DMS114 treated with DMSO at 0.1 percent for 48 hours (cell line): ENCODE data around the gene PPM1H.
"Not testable (repeated sequence)": the region's sequence is repeated elsewhere in the genome, so short reads cannot be mapped to it uniquely, and the experiment has no call there.

ENCODE experiments used
- DNase-seq: peaks from one replicate; lab custom pipeline; 2025; ENCODE audit not compliant: unreplicated experiment; lab: John Stamatoyannopoulos, UW

Gene PPM1H

DNA sequence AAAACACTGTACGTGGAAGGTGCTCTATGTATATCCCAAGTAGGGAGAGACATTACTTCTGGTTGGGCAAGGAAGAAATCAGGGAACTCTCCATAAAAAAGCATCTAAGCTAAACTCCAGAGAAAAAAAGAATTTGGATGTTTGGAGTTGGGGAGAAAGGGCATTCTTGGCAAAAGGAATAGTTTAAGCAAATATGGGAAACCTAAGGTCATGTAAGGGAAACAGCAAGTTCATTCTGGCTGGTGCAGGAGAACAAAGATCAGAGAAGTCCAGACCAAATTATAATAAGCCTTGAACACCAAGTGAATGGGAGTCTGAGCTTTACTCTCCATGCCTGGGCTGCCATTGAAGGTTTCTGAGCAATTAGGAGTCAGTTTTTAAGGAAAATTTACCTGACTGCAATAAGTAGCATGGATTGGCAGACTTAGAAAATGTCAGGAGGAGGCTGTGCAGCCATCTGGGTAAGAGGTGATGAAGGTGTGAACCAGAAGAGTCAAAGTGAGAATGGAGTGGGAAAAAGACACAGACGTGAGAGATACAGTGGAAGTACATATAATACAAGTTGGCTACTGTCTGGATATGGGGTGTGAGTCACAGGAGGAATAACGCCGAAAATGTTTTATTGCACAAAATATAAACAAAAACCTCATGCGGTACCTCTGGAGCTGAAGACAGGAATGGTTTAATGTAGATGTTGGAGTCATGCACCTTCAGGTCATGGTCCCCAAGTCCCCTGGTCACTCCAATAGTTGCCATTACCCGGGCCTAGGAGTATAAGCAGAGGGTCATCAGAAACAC lies 245.7 kb downstream of the PPM1H start:
- no peak for DNase-seq

DNA sequence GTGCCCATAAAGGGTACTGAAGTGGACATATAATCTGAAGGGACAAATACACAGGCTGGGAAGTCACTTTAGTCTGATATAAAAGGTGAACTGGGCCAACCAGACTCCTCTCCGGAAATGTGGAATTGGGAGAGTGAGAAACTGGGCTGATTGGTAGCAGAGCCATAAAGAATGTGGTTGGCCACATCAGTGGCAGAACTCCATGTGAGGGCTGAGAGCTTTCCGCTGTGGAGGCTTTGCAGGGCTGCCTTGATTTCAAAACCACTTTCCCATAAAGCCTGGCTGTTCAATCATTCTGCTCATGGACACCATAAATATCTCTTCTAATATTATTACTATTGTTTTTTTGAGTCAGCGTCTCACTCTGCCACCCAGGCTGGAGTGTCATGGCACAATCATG lies 248.0 kb downstream of the PPM1H start:
- no peak for DNase-seq

DNA sequence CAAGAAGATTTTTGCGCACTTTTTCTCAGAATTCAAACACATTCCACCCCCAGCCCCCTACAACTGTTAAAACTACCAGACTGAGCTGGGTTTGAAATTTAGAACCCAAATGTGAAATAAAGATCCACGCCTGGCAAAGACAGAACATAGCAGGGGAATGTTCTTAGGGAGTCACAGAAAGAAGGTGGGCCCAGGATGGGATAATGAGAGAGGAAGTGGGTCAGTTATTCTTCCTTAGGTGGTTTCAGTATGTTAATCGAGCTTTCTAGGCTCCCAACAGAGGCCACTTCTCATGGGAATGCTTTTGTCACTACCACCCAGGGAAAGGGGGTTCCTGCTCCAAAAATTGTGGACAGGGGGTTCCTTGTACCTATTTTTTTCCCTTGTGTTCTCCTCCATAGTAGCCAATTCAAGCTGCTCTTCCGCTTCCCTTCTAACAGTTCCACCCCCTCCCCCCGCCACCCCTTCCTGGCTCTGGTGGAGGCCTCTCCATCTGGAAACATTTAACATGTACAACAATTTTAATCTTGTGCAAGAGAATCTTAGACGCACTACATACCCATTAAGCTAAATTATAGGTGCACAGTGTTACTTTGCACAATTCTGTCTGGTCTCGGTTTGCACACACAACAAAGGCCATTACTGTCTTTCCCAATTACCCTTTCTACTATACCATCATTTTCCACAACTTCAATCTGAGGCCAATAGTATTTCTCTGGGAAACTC lies 250.2 kb downstream of the PPM1H start:
- no peak for DNase-seq

- DNase-seq: no peak
These were observed 251.0 kb downstream of the PPM1H start for GRCh38 chr12:62683776-62684569.

GRCh38 chr12:62681306-62681705 lies 253.6 kb downstream of the PPM1H start:
- no peak for DNase-seq

- DNase-seq: no peak
These were observed 255.3 kb downstream of the PPM1H start for GRCh38 chr12:62679608-62680007.

DNA sequence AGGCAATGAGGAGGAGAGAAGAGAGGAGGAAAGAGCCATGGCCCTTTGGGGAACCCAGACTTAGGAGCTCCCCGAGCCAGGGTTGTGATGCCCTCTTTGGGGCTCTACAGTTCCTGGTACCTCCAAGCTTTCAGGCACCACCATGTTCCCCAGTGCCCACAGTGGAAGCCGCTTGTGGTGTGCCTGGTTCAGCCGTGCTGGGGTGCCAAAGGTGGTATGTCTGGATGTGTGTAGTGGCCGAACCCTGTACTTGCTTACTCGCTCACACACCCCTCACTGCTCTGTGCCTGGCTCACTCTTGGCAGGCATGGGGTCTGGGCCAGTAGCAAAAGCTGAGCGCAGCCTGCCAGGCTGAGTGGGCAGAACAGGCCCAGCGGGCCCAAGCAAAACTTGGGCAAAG lies 257.6 kb downstream of the PPM1H start:
- DNase-seq: no peak

GRCh38 chr12:62676521-62677307 lies 258.2 kb downstream of the PPM1H start:
- no peak for DNase-seq

DNA sequence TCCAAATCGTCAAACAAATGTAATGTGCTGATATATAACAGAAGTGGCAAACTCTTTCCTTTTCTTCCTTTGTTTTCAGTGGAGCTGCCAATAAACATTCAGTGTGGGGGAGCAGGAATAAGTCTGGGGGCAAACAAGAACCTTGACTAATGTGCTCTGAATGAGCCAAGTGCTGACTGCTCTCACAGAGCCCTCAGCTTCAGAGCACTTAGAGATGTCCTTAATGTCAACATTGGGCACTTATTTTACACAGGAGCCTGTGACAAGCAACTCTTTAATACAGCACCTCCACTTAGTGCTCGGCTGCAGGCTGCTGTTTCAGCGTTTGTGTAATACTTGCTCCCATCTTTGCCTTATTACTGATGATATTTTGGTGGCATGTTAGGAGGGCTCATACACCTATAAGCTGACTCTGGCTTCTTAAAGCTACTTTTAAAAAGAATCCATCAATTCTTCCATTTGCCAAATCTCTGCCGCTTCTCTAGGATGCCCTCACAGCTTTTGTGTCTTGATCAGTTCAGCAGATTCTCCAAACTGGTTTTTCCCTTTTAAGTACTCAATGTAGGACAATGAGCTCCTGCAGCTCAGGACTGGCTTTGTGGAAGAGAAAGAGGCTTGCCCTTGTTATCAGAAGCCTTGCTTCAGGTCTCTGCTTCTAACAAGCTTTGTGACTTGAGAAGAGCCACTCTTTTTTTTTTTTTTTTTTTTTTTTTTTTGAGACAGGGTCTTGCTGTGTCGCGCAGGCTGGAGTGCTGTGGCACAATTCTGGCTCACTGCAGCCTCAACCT lies 261.7 kb downstream of the PPM1H start:
- no peak for DNase-seq

DNA sequence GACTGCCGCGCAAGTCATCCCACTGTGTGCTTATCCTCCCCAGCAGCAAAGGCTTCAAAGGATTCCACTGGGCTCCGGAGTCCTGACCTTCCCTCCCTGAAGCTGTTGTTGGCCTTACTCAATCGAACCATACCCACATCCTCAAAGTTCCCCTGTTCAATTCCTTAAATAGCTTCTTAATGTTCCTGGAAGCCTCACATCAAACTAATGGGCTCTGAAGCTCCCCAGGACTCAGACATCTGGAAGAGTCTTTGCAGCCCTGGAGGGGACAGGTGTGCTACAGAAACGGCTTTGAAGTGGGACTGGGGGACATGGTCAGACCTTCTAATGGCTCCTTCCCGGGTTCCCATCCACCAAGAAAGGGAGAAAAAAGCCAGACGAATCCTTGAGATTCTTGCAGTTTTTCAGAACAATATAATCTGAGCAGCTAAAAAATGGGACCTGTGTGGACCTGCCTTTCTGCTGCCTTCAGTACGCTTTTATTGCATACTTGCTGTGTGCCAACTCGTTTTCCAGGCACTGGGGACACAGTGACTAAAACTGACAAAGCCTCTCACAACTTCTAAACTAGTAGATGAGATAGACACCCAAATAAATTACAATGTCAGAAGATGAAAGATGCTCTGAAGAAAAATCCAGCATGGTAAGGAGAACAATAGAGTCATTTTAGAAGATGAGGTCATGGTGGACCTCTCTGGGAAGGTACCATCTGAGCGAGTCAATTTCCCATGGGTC lies 263.8 kb downstream of the PPM1H start:
- DNase-seq: no peak

- DNase-seq: no peak
These were observed 266.2 kb downstream of the PPM1H start for GRCh38 chr12:62668782-62669181.

- DNase-seq: not testable (repeated sequence)
These were observed 270.0 kb downstream of the PPM1H start for GRCh38 chr12:62664951-62665350.

GRCh38 chr12:62660756-62661155 lies 274.2 kb downstream of the PPM1H start:
- no peak for DNase-seq

- DNase-seq: no peak
These were observed 275.3 kb downstream of the PPM1H start for GRCh38 chr12:62659453-62660295.

- no peak for DNase-seq
These were observed 276.0 kb downstream of the PPM1H start for GRCh38 chr12:62658910-62659309.

GRCh38 chr12:62657363-62657632 lies 277.7 kb downstream of the PPM1H start:
- DNase-seq: no peak

- DNase-seq: no peak
These were observed 278.2 kb downstream of the PPM1H start for GRCh38 chr12:62656591-62657362.

DNA sequence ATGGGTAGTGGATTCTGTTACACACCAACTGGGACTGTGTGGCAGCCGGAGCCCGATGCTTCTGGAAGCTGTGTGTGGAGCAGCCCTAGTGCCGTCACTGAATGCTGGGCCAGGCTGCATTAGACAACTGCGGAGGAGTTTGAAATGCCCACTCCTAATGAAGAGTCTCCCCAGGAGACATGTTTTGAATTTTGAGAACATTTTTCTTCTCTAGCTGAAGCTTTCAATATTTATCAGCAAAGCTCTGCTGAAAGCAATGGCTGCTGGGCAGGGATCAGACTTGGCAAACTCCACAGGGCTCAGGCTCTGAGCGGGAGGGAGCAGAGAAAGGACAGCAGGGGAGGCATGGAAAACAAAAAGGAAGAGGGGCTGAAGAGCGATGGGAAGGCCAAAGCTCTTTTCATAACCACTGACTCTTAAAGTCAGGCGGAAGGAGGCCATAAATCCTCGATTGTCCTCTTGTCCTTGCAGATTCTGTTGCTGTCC lies 279.2 kb downstream of the PPM1H start:
- no peak for DNase-seq
